NCI-H2196 (cell line): Measurements from ENCODE around the gene GRAMD1B.

Experiments used
- DNase-seq: peaks from one replicate; lab custom pipeline; 2025; ENCODE audit not compliant: unreplicated experiment; lab: John Stamatoyannopoulos, UW

The GRAMD1B gene

DNA sequence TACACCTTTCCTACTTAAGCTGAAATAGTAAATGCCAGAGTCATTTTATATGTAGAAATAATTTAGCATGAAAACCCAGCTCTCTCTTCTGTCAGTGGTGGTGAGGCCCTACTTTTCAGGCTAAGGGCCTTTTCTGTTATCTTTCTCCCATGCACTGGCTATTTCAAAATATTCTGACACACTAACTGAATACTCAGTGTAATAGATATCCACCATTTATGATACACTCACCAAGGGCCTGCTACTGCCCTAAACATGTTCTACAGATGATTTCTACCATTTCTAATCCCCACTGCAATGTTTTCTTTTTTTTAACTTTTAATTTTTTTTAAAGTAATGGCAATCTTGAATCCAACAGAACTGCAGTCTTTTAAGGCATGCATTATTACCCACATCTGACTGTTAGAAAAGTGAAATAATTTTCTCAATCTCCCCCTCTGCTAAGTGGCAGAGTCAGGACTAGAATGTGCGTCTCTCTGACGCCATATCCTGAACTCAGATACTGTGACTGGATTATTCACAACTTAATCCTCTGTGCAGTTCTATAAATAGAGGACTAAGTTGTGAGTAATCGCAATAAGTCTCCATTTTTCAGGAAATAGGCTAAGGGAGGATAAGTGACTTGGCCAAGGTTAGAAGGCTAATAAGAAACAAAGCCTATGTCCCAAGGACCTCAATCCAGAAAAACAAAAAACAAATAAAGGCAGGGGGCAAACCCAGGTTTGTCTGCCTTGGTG, 44.0 kb downstream of the GRAMD1B start:
- DNase-seq: no peak

DNA sequence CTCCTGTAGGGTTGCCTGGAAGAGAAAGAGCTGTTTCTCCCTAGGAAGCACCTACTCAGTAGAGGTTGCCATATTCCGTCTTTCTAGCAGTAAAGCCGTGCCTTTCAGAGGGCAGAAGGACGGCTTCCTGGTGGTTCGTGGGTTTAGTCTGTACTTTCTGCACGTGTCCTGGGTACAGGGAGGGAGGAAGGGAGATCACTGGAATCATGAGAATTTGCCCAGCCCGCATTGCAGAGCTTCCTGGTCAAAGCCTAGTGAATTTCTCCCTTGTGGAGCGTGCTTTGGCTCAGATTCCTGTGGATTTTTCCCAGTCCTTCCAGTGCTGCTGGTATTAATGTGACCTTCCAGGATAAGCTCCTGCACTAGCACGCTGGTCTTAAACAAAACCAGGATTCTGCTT, 44.9 kb downstream of the GRAMD1B start:
- no peak for DNase-seq

DNA sequence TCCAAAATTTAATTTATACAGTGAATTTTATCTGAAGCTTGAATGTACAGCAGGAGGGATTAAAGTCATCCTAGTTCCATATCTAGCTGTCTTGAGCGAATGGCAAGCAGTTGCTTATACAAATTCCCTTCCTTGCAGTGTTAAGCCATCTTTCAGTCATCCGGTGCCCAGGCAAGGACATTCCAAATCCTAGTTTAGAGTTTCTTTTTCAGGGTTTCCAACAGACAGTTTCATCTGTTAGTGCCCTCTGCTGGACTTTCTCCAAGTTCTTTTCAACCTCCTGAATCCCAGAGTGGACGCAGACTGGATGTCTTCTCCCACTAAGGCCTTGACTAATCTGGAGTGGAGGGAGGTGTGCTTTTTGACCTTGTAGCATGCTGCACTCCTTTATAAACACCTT, 45.4 kb downstream of the GRAMD1B start:
- peak; percentile 50 for DNase-seq

DNA sequence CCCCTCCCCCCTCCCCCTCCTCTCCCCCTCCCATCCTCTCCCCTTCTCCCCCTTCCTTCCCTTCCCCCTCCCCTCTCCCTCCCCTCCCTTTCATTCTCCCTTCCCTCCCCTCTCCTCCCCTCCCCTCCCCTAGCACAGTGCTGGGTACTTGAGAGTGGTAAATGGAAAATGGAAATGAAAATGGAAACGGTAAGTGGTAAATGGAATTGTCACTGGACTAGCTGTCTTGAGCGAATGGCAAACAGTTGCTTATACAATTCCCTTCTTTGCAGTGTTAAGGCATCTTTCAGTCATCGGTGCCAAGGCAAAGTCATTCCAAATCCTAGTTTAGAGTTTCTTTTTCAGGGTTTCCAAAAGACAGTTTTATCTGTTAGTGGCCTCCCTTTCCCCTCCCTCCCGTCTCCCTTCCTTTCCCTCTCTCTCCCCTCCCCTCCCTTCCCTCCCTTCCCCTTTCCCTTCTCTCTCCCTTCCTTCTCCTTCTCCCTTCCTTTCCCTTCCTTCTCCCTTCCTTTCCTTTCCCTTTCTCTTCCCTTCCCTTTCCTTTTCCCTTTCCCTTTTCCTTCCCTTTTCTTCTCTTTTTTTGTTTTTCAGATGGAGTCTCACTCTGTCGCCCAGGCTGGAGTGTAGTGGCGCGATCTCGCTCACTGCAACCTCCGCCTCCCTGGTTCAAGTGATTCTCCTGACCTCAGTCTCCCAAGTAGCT, 47.3 kb downstream of the GRAMD1B start:
- DNase-seq: no peak

DNA sequence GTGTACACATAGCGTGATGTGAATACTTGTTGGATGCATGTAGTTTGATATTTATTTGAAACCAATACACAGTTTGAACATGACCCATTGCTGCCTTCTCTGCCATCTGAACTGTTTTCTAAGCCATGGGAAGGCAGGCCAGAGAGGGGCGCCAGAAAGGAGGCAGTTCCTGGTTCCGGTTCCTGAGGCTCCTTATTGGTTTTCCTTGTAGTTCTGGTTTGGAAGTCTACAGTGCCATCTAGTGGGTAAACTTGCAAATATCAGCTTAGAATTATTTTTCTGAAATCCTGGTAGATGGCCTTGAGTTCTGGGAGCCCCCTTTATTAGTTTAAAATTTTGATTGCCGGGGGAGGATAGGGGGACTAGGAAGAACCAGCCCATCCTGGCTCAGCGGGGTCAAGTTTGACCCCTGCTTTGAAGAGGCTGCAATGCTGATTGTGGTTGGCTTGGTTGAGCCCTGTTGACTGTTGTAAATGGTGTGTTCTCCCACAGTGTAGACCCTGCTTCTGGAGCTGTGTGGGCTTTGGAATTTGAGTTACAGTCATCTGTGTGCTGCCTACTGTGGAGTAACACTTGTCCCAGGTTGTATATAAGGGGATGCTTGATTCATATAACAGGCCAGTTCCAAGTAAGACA, 48.4 kb downstream of the GRAMD1B start:
- peak; percentile 74 for DNase-seq

DNA sequence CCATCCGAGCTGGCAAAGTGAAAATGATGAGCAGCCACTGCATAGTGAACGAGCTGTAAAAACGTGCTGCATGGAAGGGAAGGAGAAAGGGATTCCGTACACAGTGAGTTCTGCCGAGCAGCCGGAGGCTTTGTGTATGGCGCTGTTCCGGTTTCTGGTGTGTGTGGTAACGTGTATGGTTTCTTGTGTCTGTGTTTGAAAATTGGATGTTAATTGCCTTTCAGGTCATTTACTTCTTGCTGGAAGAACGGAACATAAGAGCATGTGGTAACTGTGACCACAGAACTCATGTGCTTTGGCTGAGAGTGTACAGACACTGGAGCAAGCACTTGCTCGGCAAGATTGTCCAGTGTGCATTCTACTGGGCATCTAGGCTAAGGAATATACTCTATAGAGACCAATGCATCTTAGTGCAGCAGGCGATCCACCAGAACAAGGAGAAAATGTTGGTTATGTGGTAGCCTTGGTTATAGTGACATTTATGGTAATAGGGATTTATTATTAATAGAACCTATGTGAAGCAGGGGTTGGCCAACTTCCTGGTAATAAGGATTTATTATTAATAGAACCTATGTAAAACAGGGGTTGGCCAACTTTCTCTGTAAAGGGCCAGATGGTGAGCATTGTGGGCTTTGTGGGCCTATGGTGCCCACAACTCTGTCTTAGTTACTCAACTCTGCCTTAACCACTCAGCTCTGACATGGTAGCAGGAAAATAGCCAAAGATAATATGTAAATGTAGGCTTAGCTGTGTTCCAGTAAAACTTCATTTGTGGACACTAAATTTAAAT, 49.2 kb downstream of the GRAMD1B start:
- DNase-seq: no peak

DNA sequence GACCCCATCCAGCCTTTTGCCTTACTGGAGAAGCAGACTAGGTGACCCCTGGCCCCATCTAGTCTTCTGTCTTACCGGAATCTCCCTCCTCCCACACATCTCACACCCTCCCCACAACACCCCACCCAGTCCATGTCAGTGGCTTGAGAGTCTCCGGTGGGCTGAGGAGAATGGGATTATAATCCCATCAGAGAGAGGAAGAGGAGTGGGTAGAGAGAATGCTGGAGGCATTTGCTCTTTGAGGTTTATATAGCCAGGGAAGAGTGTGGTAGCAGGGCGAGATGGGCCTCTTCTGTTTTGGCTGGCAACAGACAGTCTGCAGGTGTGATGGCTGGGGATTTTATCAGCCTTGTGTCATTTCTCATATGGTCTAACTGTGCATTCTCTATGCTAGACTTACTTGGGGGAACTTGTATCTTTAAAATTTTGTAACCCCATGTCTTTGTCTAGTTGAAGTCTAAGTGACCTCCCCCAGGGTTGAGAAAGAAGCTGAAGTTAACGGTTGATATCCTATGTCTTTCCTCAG, 50.3 kb downstream of the GRAMD1B start:
- DNase-seq: no peak

DNA sequence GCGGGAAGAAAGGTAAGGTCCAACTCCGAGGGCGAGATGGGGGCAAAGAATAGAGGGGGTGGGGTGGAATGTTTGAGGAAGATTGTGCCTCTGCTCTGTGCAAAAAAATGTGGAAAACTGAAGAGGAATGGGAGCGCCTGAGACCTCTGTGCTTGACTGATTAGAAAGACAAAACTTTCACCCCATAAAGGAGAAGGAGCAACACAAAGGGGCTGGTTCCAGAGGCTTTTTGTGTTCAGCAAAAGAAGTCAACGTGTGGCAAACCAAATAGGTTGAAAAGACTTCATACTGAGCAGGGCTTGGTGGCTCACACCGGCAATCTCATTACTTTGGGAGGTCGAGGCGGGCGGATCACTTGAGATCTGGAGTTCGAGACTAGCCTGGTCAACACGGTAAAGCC, 50.8 kb downstream of the GRAMD1B start:
- DNase-seq: no peak

DNA sequence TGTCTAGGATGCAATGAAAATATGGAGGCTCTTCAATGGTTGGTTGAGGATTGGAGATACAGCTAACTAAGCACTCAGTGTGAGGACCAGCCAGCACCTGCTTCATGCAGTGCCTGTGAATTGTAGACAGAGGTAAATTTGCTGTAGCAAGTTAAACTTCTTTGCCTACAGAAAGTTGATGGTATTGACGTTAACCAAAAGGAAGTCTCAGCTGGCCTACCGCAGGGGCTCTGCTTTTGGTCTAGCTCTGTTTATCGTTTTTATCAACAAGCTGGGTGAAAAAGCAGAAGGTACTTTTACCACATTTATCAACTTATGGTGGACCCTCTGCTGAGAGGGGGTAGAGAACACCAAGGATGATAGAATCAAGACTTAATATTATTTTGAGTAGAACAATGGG, 51.6 kb downstream of the GRAMD1B start:
- no peak for DNase-seq

DNA sequence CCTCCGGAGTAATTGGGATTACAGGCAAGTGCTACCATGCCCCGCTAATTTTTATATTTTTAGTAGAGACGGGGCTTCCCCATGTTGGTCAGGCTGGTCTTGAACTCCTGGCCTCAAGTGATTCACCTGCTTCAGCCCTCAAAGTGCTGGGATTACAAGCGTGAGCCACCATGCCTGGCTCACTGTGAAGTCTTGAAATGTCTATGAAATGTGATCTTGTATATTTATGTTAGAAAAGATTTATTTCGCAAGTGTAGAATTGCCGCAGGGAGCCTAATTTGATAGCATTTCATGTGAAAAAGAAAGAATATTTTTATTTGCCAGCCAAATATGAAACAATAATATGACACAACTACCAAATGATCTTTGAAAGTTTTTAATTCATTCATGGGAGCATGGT, 52.1 kb downstream of the GRAMD1B start:
- no peak for DNase-seq

DNA sequence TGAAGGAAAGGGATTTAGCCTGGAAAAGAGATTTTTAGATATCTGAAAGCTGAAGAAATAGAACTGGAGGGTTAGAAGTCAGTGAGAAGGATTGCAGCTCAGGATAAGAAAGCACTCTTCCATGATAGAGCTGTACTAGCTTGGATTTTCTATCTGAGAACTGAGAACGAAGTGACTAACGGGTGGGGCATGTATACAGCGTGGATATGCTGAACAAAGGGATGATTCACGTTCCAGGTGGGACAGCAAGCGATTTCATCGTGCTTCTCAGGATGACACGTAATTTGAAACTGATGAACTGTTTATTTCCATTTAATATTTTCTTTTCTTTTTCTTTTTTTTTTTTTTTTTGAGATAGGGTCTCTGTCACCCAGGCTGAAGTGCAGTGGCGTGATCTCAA, 53.0 kb downstream of the GRAMD1B start:
- no peak for DNase-seq

DNA sequence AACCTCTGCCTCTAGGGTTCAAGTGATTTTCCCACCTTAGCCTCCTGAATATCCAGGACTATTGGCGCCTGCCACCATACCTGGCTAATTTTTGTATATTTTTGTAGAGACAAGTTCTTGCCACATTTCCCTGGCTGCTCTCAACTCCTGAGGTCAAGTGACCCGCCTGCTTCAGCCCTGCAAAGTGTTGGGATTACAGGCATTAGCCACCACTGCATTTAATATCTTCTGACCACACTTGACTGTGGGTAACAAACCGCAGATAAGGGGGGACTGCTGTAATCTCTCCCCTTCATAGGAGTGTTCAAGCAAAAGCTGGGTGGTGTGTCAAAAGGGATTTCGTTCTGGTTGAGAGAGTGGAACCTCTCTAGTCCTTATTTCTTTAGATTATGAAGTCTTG, 53.4 kb downstream of the GRAMD1B start:
- DNase-seq: no peak

DNA sequence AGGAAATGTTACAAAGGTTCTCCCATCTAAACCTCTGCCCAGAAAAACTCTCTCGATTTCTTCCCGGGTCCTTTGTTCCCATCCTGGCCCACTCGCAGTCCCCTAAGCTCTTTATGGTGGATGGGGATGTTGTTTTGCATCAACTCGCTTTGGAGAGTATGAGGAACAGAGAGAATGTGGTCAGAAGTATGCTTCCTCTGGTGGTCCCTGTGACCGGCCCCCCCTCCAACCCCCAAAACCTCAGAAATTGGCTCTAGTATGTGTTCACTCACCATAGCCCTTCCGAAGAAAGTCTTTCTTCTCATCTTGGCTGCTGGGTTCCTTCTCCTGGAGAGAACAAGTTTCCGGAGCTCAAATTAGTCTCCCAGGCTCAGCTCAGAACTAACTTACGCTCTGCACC, 54.4 kb downstream of the GRAMD1B start:
- no peak for DNase-seq

DNA sequence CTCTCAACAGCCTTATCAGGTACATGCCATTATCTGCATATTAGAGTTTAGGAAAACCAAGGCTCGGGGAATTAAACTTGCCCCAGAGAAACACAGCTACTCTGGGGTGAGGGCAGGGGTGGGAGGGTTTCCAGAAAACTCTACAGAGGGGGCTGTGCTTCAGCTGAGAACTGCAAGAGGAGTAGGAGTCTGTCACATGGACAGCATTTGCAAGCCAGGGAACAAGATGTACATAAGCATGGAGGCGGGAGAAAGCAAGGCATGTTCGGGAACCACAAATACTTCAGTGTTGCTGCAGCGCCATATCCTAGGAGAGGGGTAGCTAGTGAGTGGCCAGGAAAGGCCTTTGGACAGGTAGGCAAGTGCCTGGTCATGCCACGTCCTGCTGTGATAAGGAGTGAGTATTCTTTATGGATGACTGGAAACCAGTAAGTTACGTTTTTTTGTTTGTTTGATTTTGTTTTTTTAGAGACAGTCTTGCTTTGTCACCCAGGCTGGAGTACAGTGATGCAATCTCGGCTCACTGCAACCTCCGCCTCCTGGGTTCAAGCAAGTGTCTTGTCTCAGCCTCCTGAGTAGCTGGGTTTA, 57.2 kb downstream of the GRAMD1B start:
- DNase-seq: no peak

DNA sequence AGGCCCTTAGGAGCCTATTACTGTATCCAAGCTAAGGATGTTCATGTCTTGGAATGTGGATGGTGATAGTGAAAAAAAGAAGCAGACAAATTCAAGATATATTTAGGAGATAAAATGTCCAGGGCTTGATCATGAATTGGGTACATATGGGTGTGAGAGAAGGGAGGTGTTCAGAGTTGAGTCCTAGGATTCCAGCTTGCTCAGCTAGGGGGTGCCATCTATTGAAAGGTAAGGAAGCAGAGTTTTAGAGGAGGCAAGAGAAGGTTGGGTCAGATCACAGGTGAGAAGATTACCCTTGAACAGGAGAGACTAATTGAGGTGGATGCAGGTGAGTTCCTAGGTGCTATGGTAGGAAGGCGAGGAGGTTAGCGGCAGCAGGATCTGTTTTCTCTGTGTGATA, 60.5 kb downstream of the GRAMD1B start:
- no peak for DNase-seq

DNA sequence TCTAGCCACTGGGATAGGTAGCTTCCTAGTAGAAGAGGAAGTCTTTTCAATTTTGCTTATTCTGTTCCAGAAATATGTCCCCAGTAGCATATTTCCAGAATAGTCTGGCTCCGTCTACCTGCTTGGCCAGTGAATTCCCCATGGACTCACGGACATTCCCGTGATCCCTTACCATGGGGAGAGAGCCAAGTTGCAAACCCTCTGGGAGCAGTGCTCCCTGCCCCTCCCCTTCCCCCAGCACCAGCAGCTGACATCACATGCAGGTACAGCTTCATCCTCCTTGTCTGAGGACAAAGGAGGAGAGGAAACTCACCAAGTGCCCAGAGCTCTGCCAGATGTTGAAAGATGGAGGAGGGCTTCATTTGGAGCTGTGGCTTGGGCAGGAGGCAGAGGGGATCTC, 61.2 kb downstream of the GRAMD1B start:
- no peak for DNase-seq

DNA sequence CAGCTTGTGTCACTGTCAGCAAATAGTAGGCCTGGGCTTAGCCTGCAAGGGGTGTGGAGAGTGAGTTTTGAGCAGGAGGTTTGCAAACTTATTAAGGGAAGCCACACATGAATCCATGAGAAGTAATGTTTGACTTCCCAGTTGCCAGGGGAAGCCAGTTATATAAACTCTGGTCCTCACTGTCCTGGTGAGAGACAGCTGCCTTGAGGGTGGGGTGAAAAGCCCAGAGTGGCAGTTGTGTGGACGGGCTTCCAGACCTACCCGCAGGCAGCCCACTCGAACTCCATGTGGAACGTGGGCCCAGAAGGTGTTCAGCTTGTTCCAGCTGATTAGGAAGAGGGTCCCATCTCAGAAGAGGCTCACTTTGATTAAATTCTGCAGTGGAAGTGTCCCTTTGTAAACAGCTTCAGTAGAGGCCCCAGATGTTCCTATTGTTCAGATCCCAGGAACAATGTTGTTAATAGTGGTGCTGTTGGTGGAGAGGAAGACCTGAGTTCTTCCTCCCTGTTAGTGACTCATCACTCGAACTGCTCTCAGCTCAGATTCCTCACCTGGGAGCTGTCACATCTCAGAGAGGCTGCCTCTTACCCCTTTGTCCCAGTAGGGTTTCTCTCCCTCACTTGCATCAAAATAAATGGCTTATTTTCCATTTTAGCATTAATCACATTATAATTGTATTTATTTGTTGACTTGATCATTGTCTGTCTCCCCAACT, 63.4 kb downstream of the GRAMD1B start:
- DNase-seq: no peak

DNA sequence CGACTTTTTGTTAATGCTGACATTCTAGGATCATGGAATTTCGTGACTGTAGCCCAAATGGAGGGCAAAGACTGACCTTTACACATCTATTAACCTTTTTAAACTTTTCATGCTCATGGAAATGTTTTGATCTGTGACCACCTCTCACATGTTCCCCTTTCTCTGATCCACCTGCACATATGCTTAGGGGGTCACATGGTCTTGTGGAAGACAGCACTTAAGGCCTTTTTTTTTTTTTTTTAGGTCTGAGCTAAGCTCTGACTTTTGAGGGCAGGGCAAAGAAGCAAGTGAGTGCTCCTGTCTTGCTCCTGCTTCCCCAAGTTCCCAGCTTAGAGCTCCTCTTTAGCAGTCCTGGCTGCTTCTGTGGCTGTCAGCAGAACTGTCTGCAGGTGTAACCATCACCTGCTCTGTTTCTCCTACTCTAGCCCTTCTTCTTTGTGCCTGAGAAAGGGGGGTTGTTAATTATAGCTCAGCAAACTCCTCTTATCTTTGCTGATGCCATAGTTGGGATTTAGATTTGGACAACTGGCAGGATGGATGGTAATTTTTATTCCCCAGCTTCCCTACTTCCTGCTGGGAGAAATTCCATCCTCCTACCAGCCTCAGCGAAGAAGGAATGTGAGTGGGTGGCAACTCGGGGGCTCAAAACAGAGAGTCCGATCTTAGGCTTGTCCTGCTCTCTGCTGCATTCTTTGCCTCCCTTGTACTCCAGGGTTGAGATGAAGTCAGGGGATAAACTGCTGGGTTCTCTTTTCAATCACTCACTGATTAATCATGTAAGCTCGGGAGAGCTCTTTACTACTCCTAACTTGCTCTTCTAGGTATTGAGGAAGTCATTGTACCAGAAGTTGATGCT, 64.4 kb downstream of the GRAMD1B start:
- no peak for DNase-seq

DNA sequence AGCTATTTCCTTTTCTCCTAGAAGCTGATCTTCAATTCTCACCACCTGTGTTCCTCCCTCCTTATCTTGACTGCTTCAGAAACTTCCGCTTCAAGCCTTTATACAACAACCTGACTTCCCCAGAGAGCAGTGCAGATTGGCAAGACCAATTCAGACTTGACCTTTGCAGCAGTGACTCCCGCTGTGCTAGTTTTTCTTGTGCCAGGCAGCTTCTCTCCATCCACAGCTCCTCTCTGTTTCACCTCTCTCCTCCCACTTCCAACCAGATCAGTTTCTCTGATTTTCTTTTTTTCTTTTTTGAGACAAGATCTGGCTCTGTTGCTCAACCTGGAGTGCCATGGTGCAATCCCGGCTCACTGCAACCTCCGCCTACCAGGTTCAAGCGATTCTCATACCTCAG, 74.3 kb downstream of the GRAMD1B start:
- DNase-seq: no peak
